ENCODE measurements around the gene AP1S1.
"Not testable (repeated sequence)": the region's sequence is repeated elsewhere in the genome, so short reads cannot be mapped to it uniquely, and the experiment has no call there.

DNA sequence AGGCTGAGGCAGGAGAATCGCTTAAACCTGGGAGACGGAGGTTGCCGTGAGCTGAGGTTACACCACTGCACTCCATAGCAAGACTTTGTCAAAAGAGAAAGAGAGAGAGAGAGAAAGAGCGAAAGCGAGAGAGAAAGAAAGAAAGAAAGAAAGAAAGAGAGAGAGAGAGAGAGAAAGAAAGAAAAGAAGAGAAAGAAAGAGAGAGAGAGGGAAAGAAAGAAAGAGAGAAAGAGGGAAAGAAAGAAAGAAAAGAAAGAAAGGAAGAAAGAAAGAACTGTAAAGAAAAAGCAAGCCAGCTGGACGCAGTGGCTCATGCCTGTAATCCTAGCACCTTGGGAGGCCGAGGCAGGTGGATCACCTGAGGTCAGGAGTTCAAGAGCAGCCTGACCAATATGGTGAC lies 41.1 kb upstream of the AP1S1 start:
- TF ChIP-seq, protein P1, sequence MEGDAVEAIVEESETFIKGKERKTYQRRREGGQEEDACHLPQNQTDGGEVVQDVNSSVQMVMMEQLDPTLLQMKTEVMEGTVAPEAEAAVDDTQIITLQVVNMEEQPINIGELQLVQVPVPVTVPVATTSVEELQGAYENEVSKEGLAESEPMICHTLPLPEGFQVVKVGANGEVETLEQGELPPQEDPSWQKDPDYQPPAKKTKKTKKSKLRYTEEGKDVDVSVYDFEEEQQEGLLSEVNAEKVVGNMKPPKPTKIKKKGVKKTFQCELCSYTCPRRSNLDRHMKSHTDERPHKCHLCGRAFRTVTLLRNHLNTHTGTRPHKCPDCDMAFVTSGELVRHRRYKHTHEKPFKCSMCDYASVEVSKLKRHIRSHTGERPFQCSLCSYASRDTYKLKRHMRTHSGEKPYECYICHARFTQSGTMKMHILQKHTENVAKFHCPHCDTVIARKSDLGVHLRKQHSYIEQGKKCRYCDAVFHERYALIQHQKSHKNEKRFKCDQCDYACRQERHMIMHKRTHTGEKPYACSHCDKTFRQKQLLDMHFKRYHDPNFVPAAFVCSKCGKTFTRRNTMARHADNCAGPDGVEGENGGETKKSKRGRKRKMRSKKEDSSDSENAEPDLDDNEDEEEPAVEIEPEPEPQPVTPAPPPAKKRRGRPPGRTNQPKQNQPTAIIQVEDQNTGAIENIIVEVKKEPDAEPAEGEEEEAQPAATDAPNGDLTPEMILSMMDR (IDR thresholded peaks at IDR 0.05) = not testable (repeated sequence)
- not testable (repeated sequence) for TF ChIP-seq POLR2A (IDR thresholded peaks at IDR 0.05)

All from heart left ventricle (tissue), 13 donors.